HFF-Myc (cell line): ENCODE results near the gene SYNDIG1.

Experiments
- DNase-seq: peaks from one replicate; pipeline ENCODE4 v3.0.0-alpha.2; 2011; ENCODE audit warnings: low read depth; ENCODE audit errors: extremely low read depth
- H3K4me3 ChIP-seq: replicated peaks from 2 replicates; pipeline ENCODE4 v1.5.1; 2011; ENCODE audit warnings: low read depth, mild to moderate bottlenecking, control low read depth, low read length
- TF ChIP-seq, protein P1 (sequence below): IDR thresholded peaks from 2 replicates; pipeline ENCODE4 v1.5.1; 2012; ENCODE audit warnings: mild to moderate bottlenecking, low read depth, low read length, control low read depth; ENCODE audit errors: missing control alignments

Gene SYNDIG1

DNA sequence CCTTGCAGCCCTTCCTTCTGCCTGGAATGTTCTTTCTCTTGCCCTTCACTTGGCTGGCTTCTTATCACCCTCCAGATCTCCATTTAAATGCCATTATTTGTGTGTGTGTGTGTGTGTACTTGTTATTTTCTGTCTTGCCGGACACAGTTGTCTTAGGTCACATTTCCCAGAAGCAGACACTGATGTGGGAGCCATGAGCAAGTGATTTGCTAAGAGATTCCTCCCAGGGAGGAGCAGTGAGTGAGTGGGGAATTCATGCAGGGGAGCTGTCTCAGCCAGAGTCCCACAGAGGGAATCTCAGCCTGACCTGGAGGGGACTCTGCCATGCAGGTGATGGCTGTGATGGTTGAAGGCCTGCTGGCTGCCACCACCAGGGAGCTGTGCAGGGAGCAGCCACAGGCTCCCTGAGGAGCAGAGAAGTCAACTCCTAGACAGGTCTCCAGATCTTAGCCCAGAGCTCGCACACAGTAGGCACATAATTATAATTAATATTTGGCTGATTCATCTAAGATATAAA, 96.5 kb downstream of the SYNDIG1 start:
- no peak overlapping the region for H3K4me3 ChIP-seq
- no peak for DNase-seq
- TF ChIP-seq, protein P1, sequence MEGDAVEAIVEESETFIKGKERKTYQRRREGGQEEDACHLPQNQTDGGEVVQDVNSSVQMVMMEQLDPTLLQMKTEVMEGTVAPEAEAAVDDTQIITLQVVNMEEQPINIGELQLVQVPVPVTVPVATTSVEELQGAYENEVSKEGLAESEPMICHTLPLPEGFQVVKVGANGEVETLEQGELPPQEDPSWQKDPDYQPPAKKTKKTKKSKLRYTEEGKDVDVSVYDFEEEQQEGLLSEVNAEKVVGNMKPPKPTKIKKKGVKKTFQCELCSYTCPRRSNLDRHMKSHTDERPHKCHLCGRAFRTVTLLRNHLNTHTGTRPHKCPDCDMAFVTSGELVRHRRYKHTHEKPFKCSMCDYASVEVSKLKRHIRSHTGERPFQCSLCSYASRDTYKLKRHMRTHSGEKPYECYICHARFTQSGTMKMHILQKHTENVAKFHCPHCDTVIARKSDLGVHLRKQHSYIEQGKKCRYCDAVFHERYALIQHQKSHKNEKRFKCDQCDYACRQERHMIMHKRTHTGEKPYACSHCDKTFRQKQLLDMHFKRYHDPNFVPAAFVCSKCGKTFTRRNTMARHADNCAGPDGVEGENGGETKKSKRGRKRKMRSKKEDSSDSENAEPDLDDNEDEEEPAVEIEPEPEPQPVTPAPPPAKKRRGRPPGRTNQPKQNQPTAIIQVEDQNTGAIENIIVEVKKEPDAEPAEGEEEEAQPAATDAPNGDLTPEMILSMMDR: no peak

DNA sequence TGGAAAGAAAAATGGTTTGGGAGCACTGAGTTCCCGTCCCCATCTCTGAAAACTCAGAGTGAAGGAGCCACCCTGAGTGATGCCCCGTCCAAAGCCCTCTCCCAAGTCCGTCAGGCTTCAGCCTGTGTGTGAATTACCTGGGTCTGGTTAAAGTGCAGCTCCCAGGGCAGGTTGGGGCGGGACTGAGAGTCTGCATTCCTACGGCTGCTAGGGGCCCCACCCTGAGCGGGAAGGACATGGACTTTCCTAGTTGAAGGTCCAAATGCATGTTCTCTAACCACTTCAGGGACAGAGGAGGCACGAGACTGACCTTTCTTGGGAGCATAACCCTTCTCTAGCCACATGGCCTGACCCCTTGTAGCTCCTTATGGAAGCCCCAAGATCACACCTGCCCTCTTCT, 97.2 kb downstream of the SYNDIG1 start:
- TF ChIP-seq, protein P1: no peak
- H3K4me3 ChIP-seq: no peak overlapping the region
- DNase-seq: no peak

DNA sequence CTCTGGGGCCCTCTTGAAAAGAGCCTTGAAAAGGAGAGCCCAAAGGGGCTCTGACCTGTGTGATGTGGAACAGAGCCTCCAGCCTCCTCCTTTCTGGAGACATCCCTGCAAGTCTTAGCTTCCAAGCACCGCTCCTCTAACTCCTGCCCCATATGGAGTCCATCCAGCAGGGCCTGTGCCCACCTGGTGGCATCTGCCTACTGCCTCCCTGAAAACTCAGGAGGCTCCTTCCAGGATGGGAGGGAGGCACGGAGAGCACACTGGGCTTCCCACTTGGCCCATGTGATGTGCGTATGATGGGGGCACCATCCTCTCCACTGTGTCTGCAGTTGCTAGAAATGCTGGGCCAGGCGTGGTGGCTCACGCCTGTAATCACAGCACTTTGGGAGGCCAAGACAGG, 98.1 kb downstream of the SYNDIG1 start:
- no peak overlapping the region for H3K4me3 ChIP-seq
- no peak for DNase-seq
- TF ChIP-seq, protein P1: no peak

DNA sequence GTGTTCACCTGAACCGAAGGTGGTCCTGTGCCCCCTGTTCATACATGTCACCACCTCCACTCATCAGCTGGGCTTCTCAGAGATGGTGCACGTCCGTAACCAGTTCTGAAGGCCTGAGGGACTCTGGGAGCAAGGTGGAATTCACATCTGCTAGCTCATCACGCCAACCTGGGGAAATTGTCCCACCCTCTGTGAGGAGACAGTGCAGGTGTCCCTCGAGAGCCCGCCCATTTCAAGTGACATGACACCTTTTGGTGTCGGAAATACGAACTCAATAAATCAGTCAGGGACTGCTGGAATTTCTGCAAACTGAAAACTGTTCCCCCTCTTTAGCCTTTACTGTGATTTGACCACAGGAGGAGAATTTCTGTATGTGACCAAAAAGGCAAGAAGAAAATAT, 99.4 kb downstream of the SYNDIG1 start:
- no peak overlapping the region for H3K4me3 ChIP-seq
- TF ChIP-seq, protein P1: no peak
- no peak for DNase-seq

DNA sequence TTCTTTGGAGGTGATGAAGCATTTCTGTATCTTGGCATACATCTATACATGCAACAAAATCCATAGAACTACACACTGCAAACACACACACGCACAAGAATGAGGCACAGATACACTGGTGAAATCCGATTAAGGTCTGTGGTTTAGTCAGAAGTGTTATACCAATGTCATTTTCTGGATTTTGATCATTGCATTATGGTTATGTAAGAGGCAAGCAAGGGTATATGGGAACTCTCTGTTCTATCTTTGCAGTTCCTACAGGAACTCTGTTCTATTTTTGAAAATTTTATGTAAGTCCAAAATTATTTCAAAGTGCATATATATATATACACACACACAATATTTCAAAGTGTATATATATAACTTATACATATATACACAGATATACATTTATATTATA, 101.7 kb downstream of the SYNDIG1 start:
- DNase-seq: no peak
- H3K4me3 ChIP-seq: no peak overlapping the region
- TF ChIP-seq, protein P1: no peak

DNA sequence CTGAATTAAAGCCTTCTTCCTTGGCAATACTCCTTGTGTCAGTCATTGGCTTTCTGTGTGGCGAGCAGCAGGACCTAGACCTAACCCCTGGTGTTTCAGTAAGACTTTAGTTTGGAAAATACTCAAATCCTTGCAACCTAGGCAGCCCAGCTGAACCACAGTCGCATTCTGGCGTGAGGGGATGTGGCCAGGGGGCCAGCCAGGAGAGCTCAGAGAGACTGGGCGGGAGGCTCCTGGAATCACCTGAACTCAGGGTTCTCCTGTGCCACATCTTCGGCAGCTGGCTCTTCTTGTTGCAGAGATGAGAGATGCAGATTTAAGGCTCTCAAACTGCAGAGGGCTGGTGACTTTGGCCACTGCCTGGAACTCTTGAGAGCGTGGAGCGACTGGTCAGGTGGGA, 102.7 kb downstream of the SYNDIG1 start:
- TF ChIP-seq, protein P1: no peak
- DNase-seq: no peak
- no peak overlapping the region for H3K4me3 ChIP-seq

DNA sequence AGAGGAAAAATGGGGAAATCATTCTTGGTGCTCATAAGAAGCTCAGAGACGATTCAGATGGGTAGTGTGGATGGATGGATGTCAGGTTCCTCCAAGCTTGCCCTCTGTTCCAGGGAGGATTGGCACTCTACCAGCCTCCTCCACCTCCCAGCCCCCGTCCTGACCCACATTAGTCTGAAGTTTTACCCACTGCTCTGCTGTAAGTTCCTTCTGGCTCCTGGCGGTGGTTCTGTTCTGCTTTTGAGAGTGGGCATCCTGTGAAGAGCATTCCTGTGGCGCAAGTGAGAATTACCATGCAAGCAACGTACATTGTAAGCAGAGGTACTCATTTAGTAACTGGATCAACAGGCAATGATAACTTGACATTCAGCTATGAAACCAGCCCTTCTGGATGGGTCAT, 103.4 kb downstream of the SYNDIG1 start:
- no peak for DNase-seq
- H3K4me3 ChIP-seq: no peak overlapping the region
- TF ChIP-seq, protein P1: no peak
